GM18519 (cell line): Measurements from ENCODE around the gene RBM20.

Experiments
- ATAC-seq: cut with Tn5 transposase; IDR thresholded peaks from one replicate; pipeline ENCODE4 v1.9.1; 2021; ENCODE audit warnings: mild to moderate bottlenecking, moderate library complexity; ENCODE audit not compliant: unreplicated experiment, low FRiP score

Gene RBM20

GRCh38 chr10:110822712-110823311 lies 178.7 kb downstream of the RBM20 start:
- ATAC-seq, result no peak

GRCh38 chr10:110824152-110824441 lies 180.0 kb downstream of the RBM20 start:
- ATAC-seq, result no peak

GRCh38 chr10:110824660-110825059 lies 180.5 kb downstream of the RBM20 start:
- ATAC-seq, result no peak

GRCh38 chr10:110825508-110825907 lies 181.4 kb downstream of the RBM20 start:
- ATAC-seq, result no peak

GRCh38 chr10:110827410-110827809 lies 183.3 kb downstream of the RBM20 start:
- no peak for ATAC-seq

- ATAC-seq, result no peak
Measured at GRCh38 chr10:110827875-110828274, 183.7 kb downstream of the RBM20 start.

GRCh38 chr10:110828525-110828924 lies 184.4 kb downstream of the RBM20 start:
- ATAC-seq, result no peak

- ATAC-seq, result no peak
Measured at GRCh38 chr10:110829721-110830410, 185.7 kb downstream of the RBM20 start.

GRCh38 chr10:110833234-110833940 lies 189.3 kb downstream of the RBM20 start:
- no peak for ATAC-seq

GRCh38 chr10:110833941-110834628 lies 189.9 kb downstream of the RBM20 start:
- no peak for ATAC-seq

- no peak for ATAC-seq
Measured at GRCh38 chr10:110834629-110835301, 190.6 kb downstream of the RBM20 start.

- ATAC-seq, result no peak
Measured at GRCh38 chr10:110835841-110836240, 191.7 kb downstream of the RBM20 start.

- no peak for ATAC-seq
Measured at GRCh38 chr10:110836706-110837105, 192.6 kb downstream of the RBM20 start.

GRCh38 chr10:110837418-110838171 lies 193.5 kb downstream of the RBM20 start:
- ATAC-seq, result no peak

GRCh38 chr10:110840225-110840922 lies 196.2 kb downstream of the RBM20 start:
- no peak for ATAC-seq

GRCh38 chr10:110840923-110841428 lies 196.8 kb downstream of the RBM20 start:
- ATAC-seq, result no peak

GRCh38 chr10:110841767-110842267 lies 197.7 kb downstream of the RBM20 start:
- peak; percentile 56 for ATAC-seq

- no peak for ATAC-seq
Measured at GRCh38 chr10:110842326-110842904, 198.3 kb downstream of the RBM20 start.

- ATAC-seq, result peak; percentile 72
Measured at GRCh38 chr10:110843031-110843430, 198.9 kb downstream of the RBM20 start.
